Glutamatergic neuron (in vitro differentiated cells): ENCODE results near the gene PPDPF. TPM values are rescaled to one million over a fixed set of nuclear protein-coding genes. Genes with fewer than 3 reads are reported as not detected.
"Not testable (repeated sequence)": the region's sequence is repeated elsewhere in the genome, so short reads cannot be mapped to it uniquely, and the experiment has no call there.

Experiments used
- DNase-seq: peaks from one replicate; pipeline ENCODE4 v3.0.0; 2022
- H3K27ac Mint-ChIP-seq: one replicate; pipeline ENCODE4 v1.8.0; 2020; ENCODE audit warnings: mild to moderate bottlenecking, mixed read lengths, inconsistent platforms; ENCODE audit not compliant: unreplicated experiment
- H3K27me3 Mint-ChIP-seq: one replicate; pipeline ENCODE4 v1.8.0; 2020; ENCODE audit warnings: mild to moderate bottlenecking, moderate library complexity, mixed read lengths, inconsistent platforms; ENCODE audit not compliant: unreplicated experiment
- H3K36me3 Mint-ChIP-seq: one replicate; pipeline ENCODE4 v1.8.0; 2020; ENCODE audit warnings: mild to moderate bottlenecking, mixed read lengths, inconsistent platforms; ENCODE audit not compliant: unreplicated experiment
- H3K4me1 Mint-ChIP-seq: one replicate; pipeline ENCODE4 v1.8.0; 2020; ENCODE audit warnings: mild to moderate bottlenecking, low read depth, mixed read lengths, inconsistent platforms; ENCODE audit not compliant: unreplicated experiment
- H3K4me3 Mint-ChIP-seq: one replicate; pipeline ENCODE4 v1.8.0; 2020; ENCODE audit warnings: mild to moderate bottlenecking, mixed read lengths, inconsistent platforms; ENCODE audit not compliant: unreplicated experiment
- H3K9me3 Mint-ChIP-seq: one replicate; pipeline ENCODE4 v1.8.0; 2020; ENCODE audit warnings: mild to moderate bottlenecking, moderate library complexity, mixed read lengths, inconsistent platforms; ENCODE audit not compliant: unreplicated experiment
- total RNA-seq: library from RNA; stranded (reverse); fragmentation: NEBNext Ultra II Directional; extraction: Animal tissue kit (Norgen Biotek cat#: 25700); gene quantifications from one replicate; pipeline ENCODE4 v1.2.1, GENCODE V29; 2021; ENCODE audit not compliant: unreplicated experiment
- TF ChIP-seq, protein P1 (sequence below): fragments of 200-600 bp; sonication (generic); IDR thresholded peaks from one replicate; pipeline ENCODE4 v1.5.0; 2021; ENCODE audit not compliant: partially characterized antibody, unreplicated experiment

Gene PPDPF
- total RNA-seq, 1 donor from 2014 or later = 293 TPM

DNA sequence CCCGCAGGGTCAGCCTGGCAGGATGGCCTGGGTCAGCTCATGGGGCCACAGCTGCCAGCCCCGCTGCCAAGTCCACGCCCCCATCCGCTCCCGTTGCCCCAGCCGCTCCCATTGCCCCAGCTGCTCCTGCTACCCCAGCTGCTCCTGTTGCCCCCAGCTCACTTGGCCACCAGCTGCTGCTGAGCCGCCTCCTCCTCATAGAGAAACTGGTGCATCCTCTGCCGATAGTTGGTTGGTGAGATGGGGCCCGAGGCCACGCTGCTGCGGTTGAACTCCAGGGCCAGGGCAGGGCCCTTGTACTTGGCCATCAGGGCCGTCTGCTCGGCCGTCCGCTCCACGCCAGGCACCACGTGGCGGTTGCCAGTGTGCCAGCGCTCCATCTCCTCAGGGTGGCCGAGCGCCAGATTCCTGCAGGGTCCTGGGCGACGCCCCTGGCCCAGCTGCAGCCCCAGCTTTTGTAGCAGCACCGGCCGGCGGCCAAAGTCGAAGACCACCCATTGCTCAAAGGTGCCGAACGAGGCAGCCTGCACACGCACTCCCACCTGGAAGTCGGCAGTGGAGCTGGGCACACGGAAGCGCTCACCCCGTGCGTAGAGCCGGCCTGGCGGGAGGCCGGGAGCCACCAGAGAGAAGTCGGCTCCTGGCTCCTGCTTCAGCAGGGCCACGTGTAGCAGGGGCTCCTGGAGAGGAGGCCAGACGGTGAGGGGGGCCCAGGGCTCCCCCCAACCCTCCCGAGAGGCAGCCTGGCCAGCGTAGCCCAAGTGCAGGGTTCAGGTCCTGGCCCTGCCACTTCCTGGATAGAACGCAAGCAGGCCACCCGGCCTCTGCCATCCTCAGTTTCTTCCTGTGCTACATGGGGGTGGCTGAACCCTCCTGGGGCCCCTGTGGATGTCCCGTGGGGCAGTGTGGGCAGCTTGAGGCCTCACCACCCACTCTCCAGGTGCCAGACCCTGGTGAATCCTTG, 48.7 kb downstream of the PPDPF start:
- Mint-ChIP-seq H3K9me3 (no peaks in the 10 kb centered on the region), H3K36me3 (no peaks in the 10 kb centered on the region), H3K4me1 (no peaks in the 10 kb centered on the region), H3K4me3 (no peak overlapping the region), H3K27me3 (peaks cover 1% of the 10 kb centered on the region), H3K27ac (no peak overlapping the region)
- TF ChIP-seq, protein P1, sequence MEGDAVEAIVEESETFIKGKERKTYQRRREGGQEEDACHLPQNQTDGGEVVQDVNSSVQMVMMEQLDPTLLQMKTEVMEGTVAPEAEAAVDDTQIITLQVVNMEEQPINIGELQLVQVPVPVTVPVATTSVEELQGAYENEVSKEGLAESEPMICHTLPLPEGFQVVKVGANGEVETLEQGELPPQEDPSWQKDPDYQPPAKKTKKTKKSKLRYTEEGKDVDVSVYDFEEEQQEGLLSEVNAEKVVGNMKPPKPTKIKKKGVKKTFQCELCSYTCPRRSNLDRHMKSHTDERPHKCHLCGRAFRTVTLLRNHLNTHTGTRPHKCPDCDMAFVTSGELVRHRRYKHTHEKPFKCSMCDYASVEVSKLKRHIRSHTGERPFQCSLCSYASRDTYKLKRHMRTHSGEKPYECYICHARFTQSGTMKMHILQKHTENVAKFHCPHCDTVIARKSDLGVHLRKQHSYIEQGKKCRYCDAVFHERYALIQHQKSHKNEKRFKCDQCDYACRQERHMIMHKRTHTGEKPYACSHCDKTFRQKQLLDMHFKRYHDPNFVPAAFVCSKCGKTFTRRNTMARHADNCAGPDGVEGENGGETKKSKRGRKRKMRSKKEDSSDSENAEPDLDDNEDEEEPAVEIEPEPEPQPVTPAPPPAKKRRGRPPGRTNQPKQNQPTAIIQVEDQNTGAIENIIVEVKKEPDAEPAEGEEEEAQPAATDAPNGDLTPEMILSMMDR = no peak
- no peak for DNase-seq

GRCh38 chr20:63570281-63571086, 49.9 kb downstream of the PPDPF start:
- TF ChIP-seq, protein P1 = no peak
- Mint-ChIP-seq H3K27ac (no peak overlapping the region), H3K36me3 (no peaks in the 10 kb centered on the region), H3K4me3 (no peak overlapping the region), H3K9me3 (no peaks in the 10 kb centered on the region), H3K27me3 (peaks cover 1% of the 10 kb centered on the region), H3K4me1 (peaks cover under 1% of the 10 kb centered on the region)
- no peak for DNase-seq

GRCh38 chr20:63571087-63571478, 50.5 kb downstream of the PPDPF start:
- H3K27ac Mint-ChIP-seq, H3K4me3 Mint-ChIP-seq, H3K27me3 Mint-ChIP-seq, H3K9me3 Mint-ChIP-seq, DNase-seq, H3K36me3 Mint-ChIP-seq, H3K4me1 Mint-ChIP-seq: not testable (repeated sequence)

Other genes with a start within 250 kb of the PPDPF start
- 93.6 TPM for gene ARFGAP1, start 248.0 kb upstream of the PPDPF start, total RNA-seq
- gene COL20A1, start 227.6 kb upstream of the PPDPF start, total RNA-seq = 2.1 TPM
- 165 TPM for gene CHRNA4, start 159.4 kb upstream of the PPDPF start, total RNA-seq
- gene KCNQ2, start 48.1 kb upstream of the PPDPF start, total RNA-seq = 354 TPM
- 55.3 TPM for gene EEF1A2, start 21.7 kb upstream of the PPDPF start, total RNA-seq
- 0.17 TPM for gene PTK6, start 16.6 kb downstream of the PPDPF start, total RNA-seq
- gene SRMS, start 27.0 kb downstream of the PPDPF start, total RNA-seq = not detected
- gene FNDC11, start 33.4 kb downstream of the PPDPF start, total RNA-seq = 9.3 TPM
- 87.7 TPM for gene HELZ2, start 53.5 kb downstream of the PPDPF start, total RNA-seq
- gene GMEB2, start 106.3 kb downstream of the PPDPF start, total RNA-seq = 12.8 TPM
- gene STMN3, start 132.7 kb downstream of the PPDPF start, total RNA-seq = 459 TPM
- 36.3 TPM for gene RTEL1, start 137.5 kb downstream of the PPDPF start, total RNA-seq
- gene TNFRSF6B, start 175.9 kb downstream of the PPDPF start, total RNA-seq = not detected
- 51.9 TPM for gene ARFRP1, start 187.2 kb downstream of the PPDPF start, total RNA-seq
- gene ZGPAT, start 187.3 kb downstream of the PPDPF start, total RNA-seq = 41.5 TPM
- 16.6 TPM for gene LIME1, start 215.9 kb downstream of the PPDPF start, total RNA-seq
- gene SLC2A4RG, start 219.0 kb downstream of the PPDPF start, total RNA-seq = 47.9 TPM